Activated CD4-positive, alpha-beta T cell treated with anti-CD3 and anti-CD28 coated beads, Interleukin-2, amount 10 ng/mL, durations not matched to agents 7 days and 5 days (primary cell): ENCODE data around the gene SPRR2F. TPM values are rescaled to one million over a fixed set of nuclear protein-coding genes. Genes with fewer than 3 reads are reported as not detected.
"Not testable (repeated sequence)": the region's sequence is repeated elsewhere in the genome, so short reads cannot be mapped to it uniquely, and the experiment has no call there.

ENCODE experiments used
- CTCF ChIA-PET: fragments of 350-600 bp; sonication (Branson Sonifier 250); formaldehyde crosslinking; loops from one replicate; lab custom pipeline; 2021; ENCODE audit warnings: antibody characterized with exemption; lab: Charles Lee
- POLR2A ChIA-PET: fragments of 350-600 bp; sonication (Branson Sonifier 250); formaldehyde crosslinking; loops from one replicate; lab custom pipeline; 2021; ENCODE audit warnings: antibody characterized with exemption; lab: Charles Lee
- DNase-seq: peaks from one replicate; pipeline ENCODE4 v3.0.0-alpha.2; 2020
- H3K27ac Mint-ChIP-seq: one replicate; pipeline ENCODE4 v1.8.0; 2021; ENCODE audit warnings: mild to moderate bottlenecking, moderate library complexity, mixed read lengths
- H3K27me3 Mint-ChIP-seq: one replicate; pipeline ENCODE4 v1.8.0; 2021; ENCODE audit warnings: mixed read lengths
- H3K36me3 Mint-ChIP-seq: one replicate; pipeline ENCODE4 v1.8.0; 2021; ENCODE audit warnings: low read depth, mixed read lengths
- H3K4me1 Mint-ChIP-seq: one replicate; pipeline ENCODE4 v1.8.0; 2021; ENCODE audit warnings: mixed read lengths
- H3K4me3 Mint-ChIP-seq: one replicate; pipeline ENCODE4 v1.8.0; 2021; ENCODE audit warnings: mild to moderate bottlenecking, moderate library complexity, mixed read lengths
- H3K9me3 Mint-ChIP-seq: one replicate; pipeline ENCODE4 v1.8.0; 2021; ENCODE audit warnings: mixed read lengths
- total RNA-seq, 2 experiments: library from RNA; stranded (reverse); gene quantifications; one replicate each; pipeline ENCODE4 v1.2.3, GENCODE V29; 2021

The SPRR2F gene
- total RNA-seq, 2 experiments from 2014 or later, result not detected

DNA sequence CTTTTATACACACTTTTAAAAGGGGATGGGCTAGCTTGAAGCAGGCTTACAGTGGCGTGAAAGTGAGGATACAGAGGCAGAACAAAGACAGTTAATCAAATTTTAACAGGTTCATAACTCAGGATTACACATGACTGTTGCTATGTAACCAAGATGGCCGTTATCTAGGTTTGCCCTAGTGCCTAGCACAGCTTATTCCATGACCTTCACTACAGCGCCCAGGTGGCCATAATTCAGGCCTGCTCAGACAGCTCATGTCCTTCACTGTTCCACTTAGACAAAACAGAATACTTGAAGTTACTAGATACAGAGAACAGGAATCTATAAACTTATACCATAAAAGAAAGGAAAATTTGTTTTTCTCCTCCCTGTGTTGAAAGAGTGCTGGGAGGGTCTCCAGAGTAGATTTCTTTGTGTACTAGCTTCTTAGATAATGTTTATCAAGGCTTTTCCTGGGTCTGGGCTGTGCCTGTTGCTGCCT, 6.2 kb upstream of the SPRR2F start:
- no peaks in the 10 kb centered on the region for H3K4me1 Mint-ChIP-seq
- ChIA-PET CTCF (no interaction called here), POLR2A (no interaction called here)
- no peak overlapping the region for H3K4me3 Mint-ChIP-seq
- H3K27me3 Mint-ChIP-seq, result peaks cover 24% of the 10 kb centered on the region
- no peak overlapping the region for H3K27ac Mint-ChIP-seq
- DNase-seq, result no peak
- H3K9me3 Mint-ChIP-seq, result no peaks in the 10 kb centered on the region
- H3K36me3 Mint-ChIP-seq, result no peaks in the 10 kb centered on the region

DNA sequence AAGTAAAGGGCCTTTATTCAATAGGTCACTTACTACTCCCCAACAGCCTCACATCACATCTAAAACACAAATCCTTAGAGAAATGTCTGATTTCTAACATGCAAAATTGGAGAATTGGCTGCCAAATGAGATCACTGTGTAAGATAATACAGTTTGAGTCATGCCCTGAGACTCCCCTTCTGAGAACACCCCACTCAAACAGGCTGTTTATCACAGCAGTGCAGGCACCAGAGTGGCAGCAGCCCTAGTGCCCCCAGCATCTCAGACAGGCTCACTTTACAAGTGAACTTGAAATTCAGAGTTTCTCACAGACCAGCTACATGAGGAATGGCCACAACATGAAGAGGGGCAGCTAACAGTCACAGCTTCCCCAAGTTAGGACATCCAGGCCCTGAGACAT, 1.9 kb upstream of the SPRR2F start:
- not testable (repeated sequence) for H3K4me1 Mint-ChIP-seq

DNA sequence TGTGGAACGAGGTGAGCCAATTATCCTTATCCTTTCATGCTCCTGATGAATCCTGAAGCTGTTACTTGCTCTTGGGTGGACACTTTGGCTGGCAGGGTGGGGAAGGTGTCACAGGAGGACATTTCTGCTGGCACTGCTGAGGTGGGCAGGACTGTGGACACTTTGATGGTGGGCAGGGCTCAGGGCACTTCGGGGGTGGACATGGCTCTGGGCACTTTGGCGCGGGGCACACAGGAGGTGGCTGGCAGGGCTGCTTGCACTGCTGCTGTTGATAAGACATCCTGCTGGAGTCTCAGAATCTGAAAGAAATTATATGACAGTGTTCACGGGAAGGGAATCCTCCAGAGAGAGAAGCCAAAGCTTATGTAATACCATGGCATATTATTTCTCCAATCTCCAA, 862 bp downstream of the SPRR2F start:
- DNase-seq, CTCF ChIA-PET, H3K27ac Mint-ChIP-seq, H3K9me3 Mint-ChIP-seq, H3K36me3 Mint-ChIP-seq, H3K4me1 Mint-ChIP-seq, H3K4me3 Mint-ChIP-seq, POLR2A ChIA-PET: not testable (repeated sequence)
- peaks cover 13% of the 10 kb centered on the region for H3K27me3 Mint-ChIP-seq

More for the DNA sequence above, 1.9 kb upstream of the SPRR2F start:
- POLR2A ChIA-PET, H3K4me3 Mint-ChIP-seq, H3K36me3 Mint-ChIP-seq, H3K27ac Mint-ChIP-seq, DNase-seq, CTCF ChIA-PET, H3K9me3 Mint-ChIP-seq: not testable (repeated sequence)
- peaks cover 26% of the 10 kb centered on the region for H3K27me3 Mint-ChIP-seq

DNA sequence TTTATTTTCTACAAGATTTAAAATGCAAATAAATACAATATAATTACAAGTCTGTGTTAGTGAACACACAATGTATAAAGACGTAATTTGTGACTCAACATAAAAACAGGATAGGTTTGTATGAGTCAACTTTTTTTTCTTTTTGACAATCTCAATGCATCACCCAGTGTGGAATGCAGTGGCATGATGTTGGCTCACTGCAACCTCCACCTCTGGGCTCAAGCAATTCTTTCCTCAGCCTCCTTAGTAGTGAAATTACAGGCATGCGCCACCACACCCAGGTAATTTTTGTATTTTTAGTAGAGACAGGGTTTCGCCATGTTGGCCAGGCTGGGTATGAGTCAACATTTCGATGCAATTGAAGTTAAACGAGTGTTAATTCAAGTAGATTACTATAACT, 13.1 kb downstream of the SPRR2F start:
- H3K27me3 Mint-ChIP-seq, result peaks cover 7% of the 10 kb centered on the region
- ChIA-PET CTCF (no interaction called here), POLR2A (no interaction called here)
- H3K36me3 Mint-ChIP-seq, result no peaks in the 10 kb centered on the region
- no peaks in the 10 kb centered on the region for H3K9me3 Mint-ChIP-seq
- H3K4me1 Mint-ChIP-seq, result no peaks in the 10 kb centered on the region
- no peak for DNase-seq
- no peak overlapping the region for H3K27ac Mint-ChIP-seq
- no peak overlapping the region for H3K4me3 Mint-ChIP-seq

DNA sequence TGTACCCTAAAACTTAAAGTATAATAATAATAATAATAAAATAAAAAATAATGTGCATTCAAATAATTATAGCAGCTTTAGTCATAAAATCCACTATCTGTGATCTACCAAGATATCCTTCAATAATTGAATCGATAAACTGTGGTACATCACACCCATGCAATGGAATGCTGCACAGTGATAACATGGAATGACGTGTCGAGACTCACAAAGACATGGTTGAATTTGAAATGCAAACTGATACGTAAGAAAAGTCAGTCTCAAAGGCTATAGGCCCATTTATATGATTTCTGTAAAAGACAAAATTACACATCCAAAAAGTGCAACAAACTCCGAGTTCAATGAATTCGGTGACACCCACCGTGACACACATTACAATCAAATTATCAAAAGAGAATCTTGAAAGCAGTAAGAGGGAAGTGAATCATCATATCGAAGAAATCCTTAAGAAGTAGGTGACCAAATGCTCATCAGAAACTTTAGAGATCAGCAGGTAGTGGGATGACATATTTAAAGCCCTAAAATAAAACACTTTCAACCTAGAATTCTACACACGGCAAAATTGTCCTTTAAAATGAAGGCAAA, 13.8 kb downstream of the SPRR2F start:
- ChIA-PET POLR2A (no interaction called here), CTCF (no interaction called here)
- no peak for DNase-seq
- Mint-ChIP-seq H3K4me3 (no peak overlapping the region), H3K36me3 (no peaks in the 10 kb centered on the region), H3K4me1 (no peaks in the 10 kb centered on the region), H3K27me3 (peaks cover 8% of the 10 kb centered on the region), H3K9me3 (no peaks in the 10 kb centered on the region), H3K27ac (no peak overlapping the region)

DNA sequence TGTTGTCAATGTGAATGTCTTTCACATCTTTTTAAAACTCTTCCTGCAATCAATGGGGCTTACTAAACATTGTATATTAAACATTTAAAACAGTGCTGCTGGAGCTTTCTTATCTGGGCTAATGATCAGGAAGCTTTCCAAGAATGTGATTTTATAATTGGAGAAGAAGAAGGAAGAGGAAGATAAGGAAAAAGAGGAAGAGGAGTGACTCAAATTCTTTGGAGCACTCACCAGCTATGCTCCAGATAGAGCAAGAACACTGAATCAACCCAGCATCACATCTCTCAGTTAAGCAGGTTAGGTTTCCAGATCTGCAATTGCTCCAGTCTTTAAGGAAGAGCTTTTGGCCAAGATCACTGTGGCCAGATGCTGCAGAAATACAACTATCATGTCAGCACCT, 17.6 kb downstream of the SPRR2F start:
- Mint-ChIP-seq H3K4me1 (no peaks in the 10 kb centered on the region), H3K36me3 (no peaks in the 10 kb centered on the region), H3K27me3 (peaks cover 10% of the 10 kb centered on the region), H3K9me3 (no peaks in the 10 kb centered on the region), H3K4me3 (no peak overlapping the region), H3K27ac (no peak overlapping the region)
- ChIA-PET POLR2A (no interaction called here), CTCF (no interaction called here)
- DNase-seq, result no peak

DNA sequence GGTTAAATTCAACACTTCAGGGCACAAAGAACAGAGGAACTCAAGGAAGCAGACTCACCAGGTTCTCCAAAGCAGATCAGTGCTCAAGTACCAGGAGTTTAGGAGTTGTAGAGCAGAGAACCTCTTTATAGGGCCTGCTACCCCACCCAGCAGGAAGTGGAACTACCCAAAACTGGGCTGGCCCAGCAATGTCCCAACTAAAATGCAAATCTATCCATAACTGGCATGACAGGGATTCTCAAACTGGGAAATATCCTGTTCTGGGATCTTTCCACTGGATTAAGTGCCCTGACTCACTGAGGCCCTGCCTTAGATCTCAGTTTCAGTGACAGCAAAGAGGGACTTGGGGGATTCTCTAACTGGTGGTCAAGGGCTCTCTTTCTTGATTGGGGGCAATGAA, 18.9 kb downstream of the SPRR2F start, which contains the start of gene SPRR2E:
Gene SPRR2E (minus strand): TSS at position 101 of the 400 bp plus-strand sequence. CDS start 775 bp downstream, outside the sequence.
- peaks cover 11% of the 10 kb centered on the region for H3K27me3 Mint-ChIP-seq
- CTCF ChIA-PET, result no interaction called here
- POLR2A ChIA-PET, result no interaction called here
- H3K36me3 Mint-ChIP-seq, result no peaks in the 10 kb centered on the region
- H3K4me1 Mint-ChIP-seq, result no peaks in the 10 kb centered on the region
- H3K27ac Mint-ChIP-seq, result no peak within 1 kb of the TSS
- H3K9me3 Mint-ChIP-seq, result no peaks in the 10 kb centered on the region
- no peak within 1 kb of the TSS for H3K4me3 Mint-ChIP-seq
- DNase-seq, result no peak

DNA sequence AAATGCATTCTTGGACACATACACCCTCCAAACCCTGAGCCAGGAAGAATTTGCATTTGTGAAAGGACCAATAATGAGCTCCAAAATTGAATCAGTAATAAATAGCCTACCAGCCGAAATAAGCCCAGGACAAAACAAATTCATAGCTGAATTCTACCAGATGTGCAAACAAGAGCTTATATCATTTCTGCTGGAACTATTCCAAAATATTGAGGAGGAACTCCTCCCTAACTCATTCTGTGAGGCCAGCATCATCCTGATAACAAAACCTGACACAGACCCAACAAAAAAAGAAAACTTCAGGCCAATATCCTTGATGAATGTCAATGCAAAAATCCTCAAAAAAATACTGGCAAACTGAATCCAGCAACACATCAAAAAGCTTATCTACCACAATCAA, 25.7 kb downstream of the SPRR2F start:
- peaks cover 25% of the 10 kb centered on the region for H3K27me3 Mint-ChIP-seq
- ChIA-PET POLR2A (no interaction called here), CTCF (interaction anchor here (0.8 kb wide), 1 partner anchor 14 kb away, joined by 3 read pairs; no protein-coding TSS in a partner anchor)
- no peak for DNase-seq
- no peaks in the 10 kb centered on the region for H3K36me3 Mint-ChIP-seq
- H3K4me3 Mint-ChIP-seq, result no peak overlapping the region
- H3K27ac Mint-ChIP-seq, result no peak overlapping the region
- H3K4me1 Mint-ChIP-seq, result no peaks in the 10 kb centered on the region
- H3K9me3 Mint-ChIP-seq, result no peaks in the 10 kb centered on the region

DNA sequence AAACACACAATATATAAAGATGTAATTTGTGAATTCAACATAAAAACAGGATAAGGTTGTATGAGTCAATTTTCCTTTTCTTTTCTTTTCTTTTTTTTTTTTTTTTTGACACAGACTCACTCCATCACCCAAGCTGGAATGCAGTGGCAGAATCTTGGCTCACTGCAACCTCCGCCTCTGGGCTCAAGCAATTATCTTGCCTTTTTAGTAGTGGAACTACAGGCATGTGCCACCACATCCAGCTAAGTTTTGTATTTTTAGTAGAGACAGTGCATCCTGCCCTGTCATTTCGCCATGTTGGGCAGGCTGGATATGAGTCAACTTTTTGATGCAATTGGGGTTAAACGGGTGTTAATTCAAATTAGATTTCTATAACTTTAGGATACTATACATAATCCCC, 31.6 kb downstream of the SPRR2F start:
- CTCF ChIA-PET, result no interaction called here
- Mint-ChIP-seq H3K4me1 (no peaks in the 10 kb centered on the region), H3K27ac (no peak overlapping the region), H3K9me3 (peaks cover 2% of the 10 kb centered on the region), H3K27me3 (peaks cover 14% of the 10 kb centered on the region), H3K36me3 (no peaks in the 10 kb centered on the region), H3K4me3 (no peak overlapping the region)
- POLR2A ChIA-PET, result no interaction called here
- DNase-seq, result no peak

DNA sequence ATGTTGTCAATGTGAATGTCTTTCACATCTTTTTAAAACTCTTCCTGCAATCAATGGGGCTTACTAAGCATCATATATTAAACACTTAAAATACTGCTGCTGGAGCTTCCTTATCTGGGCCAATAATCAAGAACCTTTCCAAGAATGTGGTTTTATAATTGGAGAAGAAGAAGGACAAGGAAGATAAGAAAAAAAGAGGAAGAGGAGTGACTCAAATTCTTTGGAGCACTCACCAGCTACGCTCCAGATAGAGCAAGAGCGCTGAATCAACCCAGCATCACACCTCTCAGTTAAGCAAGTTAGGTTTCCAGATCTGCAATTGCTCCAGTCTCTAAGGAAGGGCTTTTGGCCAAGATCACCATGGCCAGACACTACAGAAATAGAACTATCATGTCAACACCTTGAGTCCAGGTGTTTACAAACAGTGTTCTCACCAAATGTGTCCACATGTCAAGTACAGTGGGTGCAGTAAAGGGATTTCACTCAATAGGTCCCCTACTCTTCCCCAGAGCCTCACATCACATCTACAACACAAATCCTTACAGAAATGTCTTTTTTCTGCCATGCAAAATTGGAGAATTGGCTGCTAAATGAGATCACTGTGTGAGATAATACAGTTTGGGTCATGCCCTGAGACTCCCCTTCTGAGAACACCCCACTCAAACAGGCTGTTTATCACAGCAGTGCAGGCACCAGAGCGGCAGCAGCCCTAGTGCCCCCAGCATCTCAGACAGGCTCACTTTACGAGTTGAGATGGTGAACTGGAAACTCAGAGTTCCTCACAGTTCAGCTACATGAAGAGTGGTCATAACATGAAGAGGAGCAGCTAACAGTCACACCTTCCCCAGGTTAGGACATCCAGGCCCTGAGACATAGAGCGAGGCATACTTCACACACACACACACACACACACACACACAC, 40.2 kb downstream of the SPRR2F start:
- no peak for DNase-seq
- Mint-ChIP-seq H3K27ac (no peak overlapping the region), H3K4me1 (no peaks in the 10 kb centered on the region), H3K9me3 (no peaks in the 10 kb centered on the region), H3K27me3 (peaks cover 10% of the 10 kb centered on the region), H3K4me3 (no peak overlapping the region), H3K36me3 (no peaks in the 10 kb centered on the region)
- ChIA-PET CTCF (no interaction called here), POLR2A (no interaction called here)

DNA sequence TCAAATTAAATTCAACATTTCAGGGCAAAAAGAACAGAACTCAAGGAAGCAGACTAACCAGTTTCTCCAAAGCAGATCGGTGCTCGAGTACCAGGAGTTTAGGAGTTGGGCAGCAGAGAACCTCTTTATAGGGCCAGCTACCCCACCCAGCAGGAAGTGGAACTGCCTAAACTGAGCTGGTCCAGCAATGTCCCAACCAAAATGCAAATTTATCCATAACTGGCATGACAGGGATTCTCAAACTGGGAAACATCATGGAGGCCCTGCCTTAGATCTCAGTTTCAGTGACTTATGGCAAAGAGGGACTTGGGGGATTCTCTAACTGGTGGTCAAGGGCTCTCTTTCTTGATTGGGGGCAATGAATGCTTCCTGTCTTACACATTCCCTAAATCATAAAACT, 41.8 kb downstream of the SPRR2F start, which contains the start of gene SPRR2B:
Gene SPRR2B (minus strand): TSS at position 101 of the 400 bp plus-strand sequence. CDS start 772 bp downstream, outside the sequence.
- CTCF ChIA-PET, result no interaction called here
- H3K9me3 Mint-ChIP-seq, result no peaks in the 10 kb centered on the region
- H3K27ac Mint-ChIP-seq, result no peak within 1 kb of the TSS
- no peak within 1 kb of the TSS for H3K4me3 Mint-ChIP-seq
- no peaks in the 10 kb centered on the region for H3K4me1 Mint-ChIP-seq
- DNase-seq, result no peak
- H3K27me3 Mint-ChIP-seq, result peaks cover 10% of the 10 kb centered on the region
- no peaks in the 10 kb centered on the region for H3K36me3 Mint-ChIP-seq
- POLR2A ChIA-PET, result no interaction called here

DNA sequence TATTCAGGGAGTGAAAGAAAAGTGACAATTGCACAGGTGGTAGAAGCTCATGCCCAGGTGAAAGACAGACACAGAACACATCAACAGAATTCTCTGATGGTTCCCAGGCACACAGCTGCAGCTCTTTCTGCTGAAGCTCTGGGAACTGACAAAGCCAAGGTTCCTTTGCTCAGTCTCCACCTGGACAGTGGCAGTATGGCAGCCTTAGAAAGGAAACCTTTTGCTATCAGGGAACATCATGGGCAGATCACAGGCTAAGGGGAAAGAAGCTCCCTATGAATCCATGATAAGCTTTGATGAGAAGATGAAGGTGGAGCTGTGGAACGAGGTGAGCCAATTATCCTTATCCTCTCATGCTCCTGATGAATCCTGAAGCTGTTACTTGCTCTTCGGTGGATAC, 43.1 kb downstream of the SPRR2F start:
- Mint-ChIP-seq H3K4me3 (no peak overlapping the region), H3K27ac (no peak overlapping the region), H3K36me3 (no peaks in the 10 kb centered on the region), H3K4me1 (no peaks in the 10 kb centered on the region), H3K9me3 (no peaks in the 10 kb centered on the region), H3K27me3 (peaks cover 19% of the 10 kb centered on the region)
- DNase-seq, result no peak
- POLR2A ChIA-PET, result no interaction called here
- CTCF ChIA-PET, result no interaction called here
